HG03108 (cell line): ENCODE measurements around the gene TTBK2.
"Not testable (repeated sequence)": the region's sequence is repeated elsewhere in the genome, so short reads cannot be mapped to it uniquely, and the experiment has no call there.

Experiments
- ATAC-seq: cut with Tn5 transposase; IDR thresholded peaks from one replicate; pipeline ENCODE4 v1.9.1; 2021; ENCODE audit warnings: moderate library complexity; ENCODE audit not compliant: unreplicated experiment

The TTBK2 gene

GRCh38 chr15:42920519-42921341 lies at the start of gene TTBK2:
TTBK2 (minus strand) TSS chr15:42920778; CDS start chr15:42878617, 42,161 bp downstream.
- ATAC-seq, result peak; percentile 94

- ATAC-seq, result no peak
Measured at GRCh38 chr15:42964476-42964875, 43.9 kb upstream of the TTBK2 start.

GRCh38 chr15:42955518-42955917 lies 34.9 kb upstream of the TTBK2 start:
- no peak for ATAC-seq

- ATAC-seq, result no peak
Measured at GRCh38 chr15:42954291-42954690, 33.7 kb upstream of the TTBK2 start.

GRCh38 chr15:42948898-42949297 lies 28.3 kb upstream of the TTBK2 start:
- ATAC-seq, result not testable (repeated sequence)

- no peak for ATAC-seq
Measured at GRCh38 chr15:42940527-42940926, 19.9 kb upstream of the TTBK2 start.

- ATAC-seq, result no peak
Measured at GRCh38 chr15:42939841-42940240, 19.3 kb upstream of the TTBK2 start.

- ATAC-seq, result no peak
Measured at GRCh38 chr15:42937143-42937542, 16.6 kb upstream of the TTBK2 start.

- ATAC-seq, result no peak
Measured at GRCh38 chr15:42933886-42934667, 13.5 kb upstream of the TTBK2 start.

- ATAC-seq, result no peak
Measured at GRCh38 chr15:42932833-42933515, 12.4 kb upstream of the TTBK2 start.

- no peak for ATAC-seq
Measured at GRCh38 chr15:42931702-42932486, 11.3 kb upstream of the TTBK2 start.

GRCh38 chr15:42929306-42929848 lies 8.8 kb upstream of the TTBK2 start:
- no peak for ATAC-seq

GRCh38 chr15:42921342-42921731 lies 759 bp upstream of the TTBK2 start:
- ATAC-seq, result no peak

GRCh38 chr15:42919799-42920518 lies 619 bp downstream of the TTBK2 start:
- no peak for ATAC-seq

- no peak for ATAC-seq
Measured at GRCh38 chr15:42919308-42919707, 1.3 kb downstream of the TTBK2 start.

GRCh38 chr15:42918047-42918446 lies 2.5 kb downstream of the TTBK2 start:
- ATAC-seq, result no peak

- no peak for ATAC-seq
Measured at GRCh38 chr15:42915654-42916315, 4.8 kb downstream of the TTBK2 start.

- no peak for ATAC-seq
Measured at GRCh38 chr15:42914728-42915497, 5.7 kb downstream of the TTBK2 start.
